WI38 (cell line): Measurements from ENCODE around the gene RPS5.

ENCODE experiments used
- H3K4me3 ChIP-seq: 2 replicates; pipeline ENCODE4 v1.5.1; 2011; ENCODE audit warnings: low read depth, mild to moderate bottlenecking, control low read depth, low read length
- TF ChIP-seq, protein P1 (sequence below): IDR thresholded peaks from 2 replicates; pipeline ENCODE4 v1.5.1; 2012; ENCODE audit warnings: low read depth, mild to moderate bottlenecking, control low read depth, low read length

The RPS5 gene

DNA sequence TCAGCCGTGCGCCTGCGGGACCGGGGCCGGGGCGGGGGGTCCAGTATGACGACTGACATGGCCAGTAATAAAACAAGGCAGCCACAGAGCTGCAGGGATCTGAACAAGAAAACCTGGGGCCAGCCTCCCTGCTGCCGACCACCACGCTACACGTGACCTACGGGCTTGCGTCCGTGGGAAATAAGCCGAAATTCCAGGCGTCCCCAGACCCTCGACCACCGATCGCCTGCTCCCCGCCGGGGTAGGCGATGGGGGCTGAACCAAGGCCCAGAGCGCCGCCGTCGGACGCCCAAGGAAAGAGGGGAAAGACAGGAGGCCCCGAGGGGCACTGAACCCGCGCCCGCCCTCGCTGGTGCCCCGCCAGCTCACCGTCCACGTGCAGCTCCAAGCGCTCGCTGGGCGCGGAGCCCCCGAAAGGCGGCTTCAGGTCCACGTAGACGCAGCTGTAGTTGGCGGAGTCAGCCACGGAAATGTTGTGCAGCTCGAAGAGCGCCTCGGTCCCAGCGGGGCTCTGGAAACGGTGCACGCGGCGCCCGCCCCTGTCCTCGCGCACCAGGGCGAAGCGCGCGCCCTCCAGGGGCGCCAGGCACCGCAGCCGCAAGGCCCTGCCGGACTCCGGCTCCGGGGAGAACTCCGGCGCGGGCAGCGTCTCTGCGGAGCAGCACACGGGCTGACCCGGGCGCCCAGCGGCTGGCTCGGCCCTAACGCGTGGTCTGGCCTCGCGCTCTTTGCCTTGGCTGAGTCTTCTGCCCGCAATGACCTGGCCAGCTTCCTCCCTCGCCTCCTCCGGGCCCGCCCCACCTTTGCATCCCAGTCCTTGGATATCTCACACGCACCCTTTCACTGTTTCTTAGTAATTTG, 36.8 kb upstream of the RPS5 start:
- TF ChIP-seq, protein P1, sequence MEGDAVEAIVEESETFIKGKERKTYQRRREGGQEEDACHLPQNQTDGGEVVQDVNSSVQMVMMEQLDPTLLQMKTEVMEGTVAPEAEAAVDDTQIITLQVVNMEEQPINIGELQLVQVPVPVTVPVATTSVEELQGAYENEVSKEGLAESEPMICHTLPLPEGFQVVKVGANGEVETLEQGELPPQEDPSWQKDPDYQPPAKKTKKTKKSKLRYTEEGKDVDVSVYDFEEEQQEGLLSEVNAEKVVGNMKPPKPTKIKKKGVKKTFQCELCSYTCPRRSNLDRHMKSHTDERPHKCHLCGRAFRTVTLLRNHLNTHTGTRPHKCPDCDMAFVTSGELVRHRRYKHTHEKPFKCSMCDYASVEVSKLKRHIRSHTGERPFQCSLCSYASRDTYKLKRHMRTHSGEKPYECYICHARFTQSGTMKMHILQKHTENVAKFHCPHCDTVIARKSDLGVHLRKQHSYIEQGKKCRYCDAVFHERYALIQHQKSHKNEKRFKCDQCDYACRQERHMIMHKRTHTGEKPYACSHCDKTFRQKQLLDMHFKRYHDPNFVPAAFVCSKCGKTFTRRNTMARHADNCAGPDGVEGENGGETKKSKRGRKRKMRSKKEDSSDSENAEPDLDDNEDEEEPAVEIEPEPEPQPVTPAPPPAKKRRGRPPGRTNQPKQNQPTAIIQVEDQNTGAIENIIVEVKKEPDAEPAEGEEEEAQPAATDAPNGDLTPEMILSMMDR = no peak

DNA sequence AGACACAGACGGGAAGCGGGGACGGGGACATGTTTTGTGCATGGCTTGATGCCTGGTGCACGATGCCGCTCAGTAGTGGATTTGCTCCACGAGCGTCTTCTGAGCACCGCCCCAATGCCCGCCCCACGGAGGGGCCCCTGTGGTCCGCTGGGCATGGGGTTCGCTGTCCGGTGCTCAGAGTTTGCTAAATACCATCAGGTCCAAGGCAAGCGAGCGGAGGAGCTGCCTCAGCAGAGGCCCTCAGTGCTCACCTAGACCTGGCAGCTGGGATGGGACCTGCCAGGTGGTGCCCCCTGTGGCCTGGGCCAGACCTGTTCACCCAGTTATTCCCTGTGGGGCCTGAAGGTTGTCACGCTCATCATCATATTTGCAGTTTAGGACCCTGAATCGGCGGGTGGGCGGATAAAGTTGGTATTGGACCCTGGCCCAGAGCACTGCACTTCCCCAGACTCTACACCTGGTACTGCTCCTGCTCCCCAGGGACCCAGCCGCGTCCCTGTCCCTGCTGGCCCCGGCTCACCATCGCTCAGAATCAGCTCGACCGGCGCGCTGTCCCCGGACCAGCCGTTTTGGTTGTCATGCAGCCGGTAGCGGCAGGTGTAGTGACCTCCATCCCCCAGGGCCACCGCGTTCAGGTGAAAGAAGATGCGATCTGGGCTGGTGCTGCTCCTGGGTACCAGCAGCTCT, 36.1 kb upstream of the RPS5 start:
- TF ChIP-seq, protein P1 = no peak
- H3K4me3 ChIP-seq = no peak overlapping the region

More for the DNA sequence above, 36.8 kb upstream of the RPS5 start:
- no peak overlapping the region for H3K4me3 ChIP-seq

DNA sequence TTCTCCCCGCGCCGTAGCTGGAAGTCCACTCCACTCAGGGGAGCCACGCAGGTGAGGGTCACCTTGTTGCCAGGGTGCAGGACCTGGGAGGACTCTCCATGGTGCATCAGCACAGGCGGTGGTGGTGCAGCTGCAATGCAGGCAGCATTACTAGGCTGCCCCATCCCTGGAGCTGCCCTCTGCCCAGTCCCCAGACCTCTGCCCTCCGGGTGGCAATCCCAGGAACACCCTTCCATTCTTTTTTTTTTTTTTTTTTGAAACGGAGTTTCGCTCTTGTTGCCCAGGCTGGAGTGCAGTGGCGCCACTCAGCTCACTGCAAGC, 35.6 kb upstream of the RPS5 start:
- TF ChIP-seq, protein P1 = no peak
- no peak overlapping the region for H3K4me3 ChIP-seq

DNA sequence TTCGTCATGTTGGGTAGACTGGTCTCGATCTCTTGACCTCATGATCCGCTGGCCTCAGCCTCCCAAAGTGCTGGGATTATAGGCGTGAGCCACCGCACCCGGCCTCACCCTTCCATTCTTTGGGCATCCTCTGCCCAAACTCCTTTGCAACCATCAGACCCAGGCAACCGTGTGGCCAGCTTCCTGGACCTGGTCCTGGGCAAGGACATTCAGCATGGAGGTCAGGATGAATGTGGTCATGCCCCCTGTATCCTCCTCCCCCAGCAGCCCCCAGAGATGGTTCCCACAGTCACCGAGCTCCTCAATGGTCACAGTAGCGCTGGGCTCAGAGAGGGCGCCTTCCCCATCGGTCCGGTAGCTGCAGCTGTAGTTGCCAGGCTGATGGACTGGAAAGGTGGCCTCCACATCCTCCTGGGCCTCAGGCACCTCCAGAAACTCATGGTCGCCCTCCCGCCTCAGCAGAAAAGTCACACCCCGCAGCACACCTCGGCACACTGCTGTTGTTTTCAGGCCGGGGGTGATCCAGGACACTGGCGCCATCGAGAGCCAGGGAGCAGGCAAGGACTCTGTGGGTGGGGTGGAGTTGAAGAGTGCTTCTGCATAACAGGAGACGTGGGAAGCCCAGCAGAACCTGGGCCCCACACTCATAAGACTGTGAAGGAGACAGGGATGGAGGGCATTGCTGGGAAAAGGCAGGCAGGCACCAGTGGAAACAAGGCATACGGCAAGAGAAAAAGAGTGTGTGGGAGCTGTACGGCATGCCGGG, 34.9 kb upstream of the RPS5 start:
- H3K4me3 ChIP-seq = no peak overlapping the region
- TF ChIP-seq, protein P1 = no peak

DNA sequence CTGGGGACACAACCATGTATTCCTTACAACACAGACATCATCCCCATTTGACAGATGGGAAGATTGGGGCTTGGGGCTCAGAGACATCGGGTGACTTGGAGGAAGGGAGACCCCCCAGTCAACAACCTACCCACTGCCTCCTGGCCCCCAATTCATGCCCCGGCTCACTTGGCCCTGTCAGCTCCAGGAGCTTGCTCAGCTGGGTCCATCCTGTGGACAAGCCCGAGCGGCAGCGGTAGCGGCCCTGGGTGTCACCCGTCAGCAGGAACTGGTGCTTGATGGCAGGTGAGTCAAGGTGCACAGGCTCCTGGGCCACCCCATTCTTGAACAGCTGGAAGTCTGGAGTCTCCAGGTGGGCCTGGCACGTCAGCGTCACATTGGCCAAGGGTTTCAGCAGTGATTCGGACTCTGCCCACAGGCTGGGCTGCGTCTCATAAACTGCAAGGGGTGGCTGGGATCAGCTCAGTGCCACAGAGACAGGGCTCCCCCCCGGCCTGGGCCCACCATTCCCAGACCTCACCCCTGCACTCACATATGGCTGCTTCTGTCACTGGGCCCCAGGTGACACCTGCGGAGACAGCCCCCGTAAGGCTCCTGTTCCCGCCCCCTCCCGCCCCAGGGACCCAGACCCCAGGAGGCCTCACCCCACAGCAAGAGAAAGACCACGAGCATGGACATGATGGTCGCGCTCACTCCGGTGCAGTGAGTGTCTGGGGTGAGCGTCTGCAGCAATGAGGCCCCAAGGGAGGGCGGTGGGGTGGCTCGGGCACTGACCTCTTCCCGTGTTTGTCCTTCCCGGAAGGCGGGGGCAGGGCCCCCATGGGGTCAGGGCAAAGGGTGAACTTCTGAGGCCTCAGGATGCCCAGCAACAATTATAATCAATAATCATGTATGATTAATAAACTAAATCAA, 34.1 kb upstream of the RPS5 start, which contains the start of gene A1BG:
Gene A1BG (minus strand): TSS at position 733 of the 912 bp plus-strand sequence. CDS start 55 bp downstream, at position 678.
- H3K4me3 ChIP-seq = no peak within 1 kb of the TSS
- TF ChIP-seq, protein P1 = no peak

DNA sequence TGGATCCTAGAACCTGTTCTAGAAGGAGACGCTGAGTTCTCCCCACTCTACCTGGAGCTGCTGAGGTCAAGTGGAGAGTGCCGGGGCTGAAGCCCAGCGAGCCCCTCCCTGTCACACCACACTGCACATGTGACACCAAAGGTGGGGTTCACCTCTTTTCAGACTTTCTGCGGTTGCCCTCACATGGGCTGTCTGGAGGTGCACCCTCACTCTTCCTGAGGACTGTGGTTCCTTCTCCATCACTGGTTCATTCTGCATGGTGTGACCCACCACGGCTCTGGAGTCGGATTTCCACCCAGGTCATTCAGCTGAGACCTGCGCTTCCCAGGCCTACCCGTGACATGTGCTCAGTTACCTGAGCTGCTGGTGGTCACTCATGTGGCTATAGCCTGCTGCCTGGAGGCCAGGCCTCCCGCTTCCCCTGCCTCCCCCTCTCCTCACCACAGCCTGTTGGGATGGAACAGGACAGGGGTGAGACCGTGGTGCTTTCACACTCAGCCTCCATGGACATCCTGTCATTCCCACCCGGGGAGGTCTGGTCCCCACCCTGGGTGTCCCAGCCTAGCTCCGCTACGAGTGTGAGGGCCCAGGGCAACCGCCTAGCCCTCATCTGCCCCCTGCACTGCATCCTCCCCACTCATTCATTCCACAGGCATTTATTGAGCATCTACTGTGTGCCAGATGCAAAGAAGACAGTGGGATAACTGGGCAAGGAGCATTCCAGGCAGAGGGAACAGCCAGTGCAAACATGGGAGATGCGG, 33.2 kb upstream of the RPS5 start:
- TF ChIP-seq, protein P1 = no peak
- no peak overlapping the region for H3K4me3 ChIP-seq
